Measurements from ENCODE around the gene ZNF549. TPM values are rescaled to one million over a fixed set of nuclear protein-coding genes. Genes with fewer than 3 reads are reported as not detected.

ZNF549 gene
- total and polyA plus RNA-seq, 4 donors, result 0.66 to 4.5 (median 1.5) TPM

- Histone ChIP-seq H3K36me3 (ENCODE audit: control insufficient read depth in 4 of 4, insufficient read depth in 3 of 4, low read depth in 1 of 4, low read length in 3 of 4) (no peaks in the 10 kb centered on the region), H3K4me3 (ENCODE audit: low read depth in 1 of 3, low read length in 3 of 3) (peak overlapping the region in 2 of 3 donors; percentile 5 to 32), H3K27ac (ENCODE audit: low read depth in 1 of 2, low read length in 2 of 2) (no peak overlapping the region), H3K9ac (ENCODE audit: low read depth in 1 of 2, low read length in 2 of 2) (no peak overlapping the region), H3K27me3 (ENCODE audit: control insufficient read depth in 4 of 4, insufficient read depth in 4 of 4, low read length in 3 of 4) (no peaks in the 10 kb centered on the region), H3K4me1 (ENCODE audit: control insufficient read depth in 4 of 4, insufficient read depth in 4 of 4, low read length in 3 of 4) (peaks cover 0 to 13% (median 8%) of the 10 kb centered on the region in 4 donors), H3K9me3 (ENCODE audit: control insufficient read depth in 4 of 4, low read length in 3 of 4) (peaks cover 27 to 74% (median 50%) of the 10 kb centered on the region in 4 donors)
- TF ChIP-seq JUND (IDR thresholded peaks at IDR 0.05), result no peak
- TF ChIP-seq YY1 (IDR thresholded peaks at IDR 0.05), result no peak
- TF ChIP-seq GABPA (IDR thresholded peaks at IDR 0.05 in 1 of 2, conservative IDR thresholded peaks at IDR 0.05 in 1 of 2), result no peak
- no peak for TF ChIP-seq EGR1 (IDR thresholded peaks at IDR 0.05; ENCODE audit: low read depth in 2 of 2)
- TF ChIP-seq, protein P1, sequence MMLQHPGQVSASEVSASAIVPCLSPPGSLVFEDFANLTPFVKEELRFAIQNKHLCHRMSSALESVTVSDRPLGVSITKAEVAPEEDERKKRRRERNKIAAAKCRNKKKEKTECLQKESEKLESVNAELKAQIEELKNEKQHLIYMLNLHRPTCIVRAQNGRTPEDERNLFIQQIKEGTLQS (IDR thresholded peaks at IDR 0.05), result no peak
- TF ChIP-seq HNF4G (IDR thresholded peaks at IDR 0.05), result no peak
- no peak for TF ChIP-seq TAF1 (conservative IDR thresholded peaks at IDR 0.05)
- no peak for TF ChIP-seq HNF4A (conservative IDR thresholded peaks at IDR 0.05)
- TF ChIP-seq FOXA2 (IDR thresholded peaks at IDR 0.05), result no peak
- no peak for TF ChIP-seq NR2F2 (IDR thresholded peaks at IDR 0.05)
- no peak for TF ChIP-seq ZBTB33 (IDR thresholded peaks at IDR 0.05)
- no peak for TF ChIP-seq RXRA (IDR thresholded peaks at IDR 0.05)
- 75% methylated on average over 1 of the region's 1 CpG for WGBS
- no peak for DNase-seq (ENCODE audit: low spot score)
Observed at GRCh38 chr19:57563547-57563946, 36.4 kb downstream of the ZNF549 start.

GRCh38 chr19:57566396-57567265 lies 39.5 kb downstream of the ZNF549 start:
- Histone ChIP-seq H3K9me3 (ENCODE audit: control insufficient read depth in 4 of 4, low read length in 3 of 4) (peaks cover 38 to 84% (median 72%) of the 10 kb centered on the region in 4 donors), H3K4me3 (ENCODE audit: low read depth in 1 of 3, low read length in 3 of 3) (peak overlapping the region in 2 of 3 donors; percentile 53 to 58), H3K36me3 (ENCODE audit: control insufficient read depth in 4 of 4, insufficient read depth in 3 of 4, low read depth in 1 of 4, low read length in 3 of 4) (no peaks in the 10 kb centered on the region), H3K9ac (ENCODE audit: low read depth in 1 of 2, low read length in 2 of 2) (no peak overlapping the region), H3K27me3 (ENCODE audit: control insufficient read depth in 4 of 4, insufficient read depth in 4 of 4, low read length in 3 of 4) (no peaks in the 10 kb centered on the region), H3K4me1 (ENCODE audit: control insufficient read depth in 4 of 4, insufficient read depth in 4 of 4, low read length in 3 of 4) (no peaks in the 10 kb centered on the region), H3K27ac (ENCODE audit: low read depth in 1 of 2, low read length in 2 of 2) (no peak overlapping the region)
- 51% methylated on average over 7 of the region's 7 CpGs for WGBS
- TF ChIP-seq ZBTB33 (IDR thresholded peaks at IDR 0.05) (no peak), FOXA1 (IDR thresholded peaks at IDR 0.05) (no peak), YY1 (IDR thresholded peaks at IDR 0.05) (no peak), EGR1 (IDR thresholded peaks at IDR 0.05; ENCODE audit: low read depth in 2 of 2) (no peak)
- TF ChIP-seq, protein P1 (IDR thresholded peaks at IDR 0.05), result no peak
- DNase-seq (ENCODE audit: low spot score), result no peak
